ENCODE results near the gene DNAI2.
A peak's percentile ranks its signal among the peaks of the same experiment; 100 is the strongest.
"Not testable (repeated sequence)": the region's sequence is repeated elsewhere in the genome, so short reads cannot be mapped to it uniquely, and the experiment has no call there.

The DNAI2 gene

GRCh38 chr17:74253036-74253435 lies 21.0 kb upstream of the DNAI2 start:
- Mint-ChIP-seq H3K36me3 (peaks cover 10 to 18% of the 10 kb centered on the region in 2 donors), H3K9me3 (no peaks in the 10 kb centered on the region), H3K4me1 (no peaks in the 10 kb centered on the region), H3K27ac (no peak overlapping the region), H3K4me3 (no peak overlapping the region), H3K27me3 (no peaks in the 10 kb centered on the region)
- DNase-seq (no peak), ATAC-seq (replicated peaks) (no peak)

- H3K27me3 Mint-ChIP-seq: no peaks in the 10 kb centered on the region
- peaks cover 0 to 4% of the 10 kb centered on the region in 2 donors for H3K4me1 Mint-ChIP-seq
- no peak overlapping the region for H3K4me3 Mint-ChIP-seq
- DNase-seq (no peak), ATAC-seq (replicated peaks) (no peak)
- H3K36me3 Mint-ChIP-seq: peaks cover 8 to 29% of the 10 kb centered on the region in 2 donors
- H3K9me3 Mint-ChIP-seq: no peaks in the 10 kb centered on the region
- peak overlapping the region; percentile 67 for H3K27ac Mint-ChIP-seq
Observed at GRCh38 chr17:74257311-74257710, 16.7 kb upstream of the DNAI2 start.

- DNase-seq (no peak), ATAC-seq (replicated peaks) (no peak)
- no peak overlapping the region for H3K27ac Mint-ChIP-seq
- peaks cover 7 to 8% of the 10 kb centered on the region in 2 donors for H3K4me1 Mint-ChIP-seq
- no peaks in the 10 kb centered on the region for H3K9me3 Mint-ChIP-seq
- peaks cover 0 to 19% of the 10 kb centered on the region in 2 donors for H3K36me3 Mint-ChIP-seq
- no peak overlapping the region for H3K4me3 Mint-ChIP-seq
- H3K27me3 Mint-ChIP-seq: no peaks in the 10 kb centered on the region
Observed at GRCh38 chr17:74259667-74260524, 14.1 kb upstream of the DNAI2 start.

- Mint-ChIP-seq H3K9me3 (no peaks in the 10 kb centered on the region), H3K27me3 (no peaks in the 10 kb centered on the region), H3K4me1 (peaks cover 7 to 8% of the 10 kb centered on the region in 2 donors), H3K4me3 (no peak overlapping the region), H3K36me3 (peaks cover 0 to 18% of the 10 kb centered on the region in 2 donors), H3K27ac (no peak overlapping the region)
- DNase-seq (no peak), ATAC-seq (replicated peaks) (no peak)
Observed at GRCh38 chr17:74260525-74260850, 13.5 kb upstream of the DNAI2 start.

GRCh38 chr17:74262601-74263000 lies 11.4 kb upstream of the DNAI2 start:
- peaks cover 7 to 8% of the 10 kb centered on the region in 2 donors for H3K4me1 Mint-ChIP-seq
- H3K4me3 Mint-ChIP-seq: no peak overlapping the region
- H3K27me3 Mint-ChIP-seq: peaks cover 8 to 12% of the 10 kb centered on the region in 2 donors
- H3K27ac Mint-ChIP-seq: peak overlapping the region; percentile 25
- peaks cover 0 to 2% of the 10 kb centered on the region in 2 donors for H3K9me3 Mint-ChIP-seq
- no peak for ATAC-seq (replicated peaks)
- peaks cover 0 to 18% of the 10 kb centered on the region in 2 donors for H3K36me3 Mint-ChIP-seq
- no peak for DNase-seq

- H3K4me1 Mint-ChIP-seq; H3K4me3 Mint-ChIP-seq; DNase-seq; H3K9me3 Mint-ChIP-seq; H3K27ac Mint-ChIP-seq; H3K36me3 Mint-ChIP-seq; ATAC-seq (replicated peaks): not testable (repeated sequence)
- peaks cover 25 to 27% of the 10 kb centered on the region in 2 donors for H3K27me3 Mint-ChIP-seq
Observed at GRCh38 chr17:74267054-74267453, 7.0 kb upstream of the DNAI2 start.

GRCh38 chr17:74267579-74267978 lies 6.5 kb upstream of the DNAI2 start:
- Mint-ChIP-seq H3K27me3 (peaks cover 30 to 33% of the 10 kb centered on the region in 2 donors), H3K36me3 (peaks cover 0 to 4% of the 10 kb centered on the region in 2 donors), H3K27ac (no peak overlapping the region), H3K4me1 (peaks cover 3 to 7% of the 10 kb centered on the region in 2 donors), H3K4me3 (no peak overlapping the region), H3K9me3 (peaks cover 0 to 2% of the 10 kb centered on the region in 2 donors)
- DNase-seq: no peak
- no peak for ATAC-seq (replicated peaks)

- no peak overlapping the region for H3K27ac Mint-ChIP-seq
- H3K4me1 Mint-ChIP-seq: peaks cover 2 to 4% of the 10 kb centered on the region in 2 donors
- peaks cover 0 to 2% of the 10 kb centered on the region in 2 donors for H3K36me3 Mint-ChIP-seq
- no peak overlapping the region for H3K4me3 Mint-ChIP-seq
- DNase-seq (no peak), ATAC-seq (replicated peaks) (no peak)
- peaks cover 0 to 2% of the 10 kb centered on the region in 2 donors for H3K9me3 Mint-ChIP-seq
- peaks cover 34 to 37% of the 10 kb centered on the region in 2 donors for H3K27me3 Mint-ChIP-seq
Observed at GRCh38 chr17:74267987-74268499, 6.0 kb upstream of the DNAI2 start.

GRCh38 chr17:74268558-74268957 lies 5.5 kb upstream of the DNAI2 start:
- no peak for ATAC-seq (replicated peaks)
- H3K27me3 Mint-ChIP-seq: peaks cover 40 to 42% of the 10 kb centered on the region in 2 donors
- no peaks in the 10 kb centered on the region for H3K36me3 Mint-ChIP-seq
- no peak overlapping the region for H3K27ac Mint-ChIP-seq
- DNase-seq: no peak
- H3K4me1 Mint-ChIP-seq: peaks cover 3 to 4% of the 10 kb centered on the region in 2 donors
- no peak overlapping the region for H3K4me3 Mint-ChIP-seq
- H3K9me3 Mint-ChIP-seq: peaks cover 0 to 2% of the 10 kb centered on the region in 2 donors

- Mint-ChIP-seq H3K27me3 (peaks cover 56% of the 10 kb centered on the region in 2 donors), H3K4me3 (no peak overlapping the region), H3K9me3 (peaks cover 0 to 2% of the 10 kb centered on the region in 2 donors), H3K4me1 (peaks cover 17 to 21% of the 10 kb centered on the region in 2 donors), H3K36me3 (no peaks in the 10 kb centered on the region), H3K27ac (no peak overlapping the region)
- no peak for ATAC-seq (replicated peaks)
- DNase-seq: no peak
Observed at GRCh38 chr17:74270333-74270732, 3.7 kb upstream of the DNAI2 start.

- H3K27ac Mint-ChIP-seq: no peak overlapping the region
- H3K9me3 Mint-ChIP-seq: peaks cover 0 to 2% of the 10 kb centered on the region in 2 donors
- H3K4me1 Mint-ChIP-seq: peaks cover 19 to 29% of the 10 kb centered on the region in 2 donors
- no peak overlapping the region for H3K4me3 Mint-ChIP-seq
- ATAC-seq (replicated peaks) (no peak), DNase-seq (no peak)
- no peaks in the 10 kb centered on the region for H3K36me3 Mint-ChIP-seq
- peaks cover 61 to 66% of the 10 kb centered on the region in 2 donors for H3K27me3 Mint-ChIP-seq
Observed at GRCh38 chr17:74271281-74271680, 2.8 kb upstream of the DNAI2 start.

- Mint-ChIP-seq H3K9me3 (peaks cover 0 to 1% of the 10 kb centered on the region in 2 donors), H3K27me3 (peaks cover 62 to 65% of the 10 kb centered on the region in 2 donors), H3K4me3 (no peak overlapping the region), H3K27ac (no peak overlapping the region), H3K4me1 (peaks cover 23 to 37% of the 10 kb centered on the region in 2 donors), H3K36me3 (no peaks in the 10 kb centered on the region)
- ATAC-seq (replicated peaks) (no peak), DNase-seq (no peak)
Observed at GRCh38 chr17:74271901-74272561, 2.0 kb upstream of the DNAI2 start.

- Mint-ChIP-seq H3K27ac (no peak overlapping the region), H3K36me3 (no peaks in the 10 kb centered on the region), H3K27me3 (peaks cover 54 to 58% of the 10 kb centered on the region in 2 donors), H3K4me1 (peaks cover 23 to 37% of the 10 kb centered on the region in 2 donors), H3K4me3 (no peak overlapping the region), H3K9me3 (no peaks in the 10 kb centered on the region)
- ATAC-seq (replicated peaks) (no peak), DNase-seq (no peak)
Observed at GRCh38 chr17:74272731-74273201, 1.3 kb upstream of the DNAI2 start.

- DNase-seq: no peak
- Mint-ChIP-seq H3K9me3 (no peaks in the 10 kb centered on the region), H3K27ac (peak overlapping the region; percentile 56), H3K27me3 (peaks cover 41 to 44% of the 10 kb centered on the region in 2 donors), H3K36me3 (no peaks in the 10 kb centered on the region), H3K4me3 (peak overlapping the region in 1 of 2 donors; percentile 13), H3K4me1 (peaks cover 25 to 40% of the 10 kb centered on the region in 2 donors)
- ATAC-seq (replicated peaks): peak; percentile 62 to 63
Observed at GRCh38 chr17:74274709-74275340, 791 bp downstream of the DNAI2 start.
